NCI-H2196 treated with DMSO at 0.1 percent for 48 hours (cell line): Measurements from ENCODE around the gene ZBTB20.

Source experiments
- DNase-seq: peaks from one replicate; lab custom pipeline; 2025; ENCODE audit not compliant: unreplicated experiment; lab: John Stamatoyannopoulos, UW

The ZBTB20 gene

GRCh38 chr3:114496466-114496865 lies 650.6 kb downstream of the ZBTB20 start:
- DNase-seq: no peak

DNA sequence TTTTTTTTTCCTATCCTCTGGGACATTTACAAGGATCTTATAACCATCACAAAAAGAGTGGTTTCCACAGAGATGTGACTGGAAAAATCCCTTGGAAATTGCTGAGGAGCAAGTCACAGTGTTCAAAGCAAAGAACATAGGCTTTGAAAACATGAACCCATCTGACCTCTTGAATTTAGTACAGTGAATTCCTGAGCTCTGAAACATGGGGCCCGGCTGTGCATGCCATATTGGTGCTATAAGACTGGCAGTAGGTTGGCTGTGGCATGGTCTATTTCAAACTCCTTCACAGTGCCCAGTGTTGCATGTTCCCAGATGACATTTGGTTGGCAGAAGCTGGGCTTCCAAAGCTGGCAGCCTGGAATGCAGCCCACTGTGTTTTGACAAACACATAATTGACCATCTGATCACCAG lies 651.1 kb downstream of the ZBTB20 start:
- DNase-seq: no peak

DNA sequence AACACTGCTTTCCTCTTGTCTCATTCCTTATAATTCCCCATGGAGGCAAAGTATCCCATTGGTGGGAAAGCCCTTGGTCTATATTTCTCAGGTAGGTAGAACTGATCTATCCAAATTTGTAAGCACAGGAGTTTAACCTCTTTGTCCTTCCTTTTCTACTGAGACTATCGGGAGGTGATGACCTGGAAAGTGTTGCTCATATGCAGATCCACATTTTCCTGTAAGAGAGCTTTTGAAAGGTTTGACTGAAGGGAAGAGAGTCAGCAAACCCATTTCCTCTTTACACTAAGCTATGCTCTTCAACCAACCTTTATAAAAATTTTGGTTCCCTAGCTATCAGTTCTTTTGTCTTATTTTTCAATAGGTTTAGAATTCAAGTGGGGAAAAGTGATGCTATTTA lies 652.6 kb downstream of the ZBTB20 start:
- no peak for DNase-seq

GRCh38 chr3:114490829-114491228 lies 656.3 kb downstream of the ZBTB20 start:
- no peak for DNase-seq

- DNase-seq: no peak
These were observed 659.6 kb downstream of the ZBTB20 start for GRCh38 chr3:114487502-114487901.

GRCh38 chr3:114484919-114485318 lies 662.2 kb downstream of the ZBTB20 start:
- DNase-seq: no peak

DNA sequence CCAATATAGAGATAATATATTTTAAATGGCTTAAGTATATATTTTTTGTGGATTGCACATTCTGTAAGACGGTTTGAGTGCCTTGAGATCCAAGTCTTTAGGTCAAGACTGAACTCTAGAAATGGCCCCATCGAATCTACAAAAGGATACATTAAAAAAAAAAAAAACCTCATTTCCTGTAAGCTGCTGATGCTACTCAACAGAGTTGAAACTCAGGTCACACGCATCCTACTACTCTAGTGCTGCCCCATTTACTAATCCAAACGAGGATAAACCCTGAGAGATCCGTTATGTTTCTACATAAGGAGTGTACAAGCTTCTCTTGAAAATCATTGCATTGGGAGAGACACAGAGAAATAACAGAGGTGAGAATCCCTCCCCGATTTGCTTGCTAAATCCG lies 666.0 kb downstream of the ZBTB20 start:
- DNase-seq: no peak

GRCh38 chr3:114480442-114480841 lies 666.6 kb downstream of the ZBTB20 start:
- DNase-seq: no peak

DNA sequence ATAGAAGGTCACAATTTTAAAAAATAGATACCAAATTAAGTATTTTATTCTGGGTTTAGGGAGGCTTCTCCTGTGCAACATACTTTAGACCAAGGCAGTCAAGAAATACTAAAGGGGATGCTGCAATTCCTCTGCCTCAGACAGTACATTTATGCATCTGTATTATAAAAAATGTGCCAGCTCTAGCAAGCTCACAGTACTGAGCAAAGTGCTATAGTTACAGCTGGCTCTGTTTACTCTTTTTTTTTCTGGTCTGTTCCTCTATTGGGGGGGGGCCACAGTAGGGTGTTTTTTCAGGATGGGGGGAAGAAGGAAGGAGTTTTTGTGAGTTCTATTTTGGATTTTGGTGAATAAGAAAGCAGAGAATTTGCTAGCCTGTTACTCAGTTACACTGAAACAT lies 668.3 kb downstream of the ZBTB20 start:
- no peak for DNase-seq

- no peak for DNase-seq
These were observed 670.6 kb downstream of the ZBTB20 start for GRCh38 chr3:114476511-114476910.

- DNase-seq: no peak
These were observed 675.6 kb downstream of the ZBTB20 start for GRCh38 chr3:114471478-114471877.

DNA sequence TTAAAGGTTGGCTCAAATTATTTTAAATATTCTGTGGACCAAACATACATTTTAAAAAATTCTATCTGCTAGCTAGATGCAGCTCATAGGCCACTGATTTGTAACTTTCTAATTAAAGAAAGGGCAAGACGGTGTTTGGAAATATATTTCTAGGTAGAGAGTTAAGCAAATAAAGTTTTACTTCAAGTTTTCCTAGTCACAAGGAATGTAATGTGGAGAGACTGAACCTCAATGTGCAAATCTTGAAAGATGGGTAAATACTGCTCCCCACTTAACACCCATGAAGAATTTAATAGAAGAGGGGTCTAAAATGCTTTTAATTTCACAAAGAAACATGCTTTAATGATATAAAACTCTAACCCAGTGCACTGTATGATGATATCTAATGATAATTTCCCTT lies 678.0 kb downstream of the ZBTB20 start:
- no peak for DNase-seq

DNA sequence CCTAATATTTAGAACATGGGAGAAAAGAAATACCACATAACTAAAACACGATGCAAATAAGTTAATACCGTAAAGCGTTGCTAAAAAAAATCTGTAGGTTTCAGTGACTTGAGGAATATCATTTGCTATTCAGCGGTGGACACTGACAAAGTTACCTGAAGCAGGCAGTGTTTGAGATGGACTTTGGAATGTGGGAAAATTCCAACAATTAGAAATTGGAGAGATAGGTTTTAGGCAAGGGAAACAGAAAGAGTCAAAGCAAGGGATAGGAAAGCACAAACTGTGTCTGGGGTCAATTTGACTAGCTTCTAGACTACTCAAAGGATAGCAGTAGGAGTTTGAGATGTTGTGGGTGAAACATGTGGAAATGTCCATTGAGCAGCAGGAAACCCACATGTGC lies 680.3 kb downstream of the ZBTB20 start:
- DNase-seq: no peak

- DNase-seq: no peak
These were observed 680.8 kb downstream of the ZBTB20 start for GRCh38 chr3:114466251-114466650.

DNA sequence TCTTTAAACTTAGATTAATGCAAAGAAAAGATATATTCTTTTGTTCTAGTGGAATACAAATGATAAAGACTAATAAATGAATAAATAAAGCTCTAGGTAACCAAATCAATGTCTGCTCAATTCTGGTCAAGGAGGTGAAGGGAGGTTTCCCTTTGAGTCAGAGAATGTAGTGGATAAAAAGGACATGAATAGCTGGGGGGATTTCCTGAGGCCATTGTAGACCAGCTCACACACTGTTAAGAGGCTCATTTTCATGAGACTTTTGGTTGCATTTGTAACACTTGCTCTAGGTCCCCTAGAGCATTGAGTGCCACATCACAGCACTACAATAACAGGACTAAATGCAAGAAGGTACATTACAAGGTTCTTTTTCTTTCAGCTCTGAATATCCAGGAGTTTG lies 682.5 kb downstream of the ZBTB20 start:
- DNase-seq: no peak

- no peak for DNase-seq
These were observed 684.3 kb downstream of the ZBTB20 start for GRCh38 chr3:114462750-114463149.

DNA sequence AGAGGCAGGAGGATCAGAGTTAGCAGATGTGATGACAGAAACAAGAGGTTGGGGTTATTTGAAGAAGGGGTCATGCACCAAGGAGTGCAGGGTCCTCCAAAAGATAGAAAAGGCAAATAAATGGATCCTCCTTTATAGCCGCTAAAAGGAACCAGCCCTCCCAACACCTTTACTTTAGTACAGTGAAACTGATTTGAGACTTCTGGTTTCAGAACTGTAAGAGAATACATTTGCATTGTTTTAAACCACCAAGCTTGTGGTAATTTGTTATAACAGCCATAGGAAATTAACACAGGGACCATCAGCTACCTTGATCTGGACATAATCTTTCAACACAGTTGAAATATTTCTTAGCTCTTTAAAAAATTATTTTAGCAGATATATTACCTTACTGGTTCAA lies 686.6 kb downstream of the ZBTB20 start:
- DNase-seq: no peak

DNA sequence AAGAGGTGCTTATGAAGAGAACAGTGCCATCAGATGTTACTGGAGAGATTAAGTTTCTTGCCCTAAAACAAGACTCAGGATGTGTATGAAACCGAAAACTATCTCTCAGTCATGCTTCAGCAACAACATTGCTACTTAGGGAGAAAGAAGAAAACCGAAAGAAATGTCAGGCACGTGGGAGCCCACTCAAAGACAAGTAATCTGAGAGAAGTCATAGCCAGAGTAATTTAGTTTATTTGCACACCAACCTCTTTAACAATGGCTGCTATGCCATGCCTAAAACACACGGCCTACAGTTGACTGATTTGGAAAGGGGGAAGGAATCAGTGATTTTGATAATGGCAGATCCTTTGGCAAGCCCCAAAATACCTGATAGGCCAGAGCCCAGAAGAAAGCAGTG lies 690.3 kb downstream of the ZBTB20 start:
- peak; percentile 31 for DNase-seq

DNA sequence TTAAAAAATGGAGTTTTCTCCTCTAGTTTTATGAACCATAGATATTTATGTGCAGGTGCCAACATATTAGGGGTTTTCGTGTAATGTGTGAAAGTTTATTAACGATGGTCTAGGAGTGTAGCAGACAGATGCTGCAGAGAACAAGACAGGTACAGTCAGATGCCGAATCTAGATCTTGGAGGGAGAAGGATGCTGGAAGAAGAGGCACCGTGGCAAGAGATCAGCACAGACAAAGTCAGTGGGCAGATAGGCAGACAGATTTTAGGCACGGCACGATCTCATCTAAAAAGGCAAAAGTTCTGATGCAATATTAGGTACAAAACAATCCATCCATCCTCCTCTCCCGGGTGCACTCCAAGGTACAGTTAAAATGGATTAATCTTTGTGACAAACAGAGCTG lies 691.7 kb downstream of the ZBTB20 start:
- DNase-seq: no peak

GRCh38 chr3:114454551-114455251 lies 692.4 kb downstream of the ZBTB20 start:
- DNase-seq: peak; percentile 57

GRCh38 chr3:114453361-114453780 lies 693.7 kb downstream of the ZBTB20 start:
- no peak for DNase-seq

DNA sequence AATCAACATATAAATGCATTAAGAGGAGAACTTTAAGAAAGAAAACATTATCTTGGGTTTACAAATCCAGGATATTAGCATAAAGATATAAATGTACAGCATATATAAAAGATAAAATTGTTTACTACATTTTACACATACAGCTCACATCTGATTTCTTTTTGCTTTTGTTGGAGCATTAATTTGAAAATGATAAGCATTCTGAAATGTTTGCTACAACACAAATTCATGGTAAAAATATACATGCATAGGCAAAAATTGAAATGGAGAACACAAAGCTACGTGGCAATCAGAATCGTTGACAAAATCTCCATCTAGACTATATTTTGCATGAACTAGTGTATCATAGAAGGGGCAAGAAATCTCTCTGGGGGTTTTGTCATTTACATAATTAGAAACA lies 694.2 kb downstream of the ZBTB20 start:
- DNase-seq: no peak

GRCh38 chr3:114452256-114452655 lies 694.8 kb downstream of the ZBTB20 start:
- peak; percentile 26 for DNase-seq
